PC-3 (cell line): ENCODE results near the gene PRPF6.

Source experiments
- EZH2 ChIP-seq: fragments of 300-600 bp; sonication (generic); IDR thresholded peaks from one replicate; pipeline ENCODE4 v1.6.1; 2017; ENCODE audit warnings: antibody characterized with exemption, mild to moderate bottlenecking, low read length; ENCODE audit not compliant: unreplicated experiment
- TF ChIP-seq, protein P1 (sequence below): fragments of 300-600 bp; sonication (generic); conservative IDR thresholded peaks from 2 replicates; pipeline ENCODE4 v1.5.1; 2017; ENCODE audit warnings: antibody characterized with exemption, low read depth, mild to moderate bottlenecking, low read length

DNA sequence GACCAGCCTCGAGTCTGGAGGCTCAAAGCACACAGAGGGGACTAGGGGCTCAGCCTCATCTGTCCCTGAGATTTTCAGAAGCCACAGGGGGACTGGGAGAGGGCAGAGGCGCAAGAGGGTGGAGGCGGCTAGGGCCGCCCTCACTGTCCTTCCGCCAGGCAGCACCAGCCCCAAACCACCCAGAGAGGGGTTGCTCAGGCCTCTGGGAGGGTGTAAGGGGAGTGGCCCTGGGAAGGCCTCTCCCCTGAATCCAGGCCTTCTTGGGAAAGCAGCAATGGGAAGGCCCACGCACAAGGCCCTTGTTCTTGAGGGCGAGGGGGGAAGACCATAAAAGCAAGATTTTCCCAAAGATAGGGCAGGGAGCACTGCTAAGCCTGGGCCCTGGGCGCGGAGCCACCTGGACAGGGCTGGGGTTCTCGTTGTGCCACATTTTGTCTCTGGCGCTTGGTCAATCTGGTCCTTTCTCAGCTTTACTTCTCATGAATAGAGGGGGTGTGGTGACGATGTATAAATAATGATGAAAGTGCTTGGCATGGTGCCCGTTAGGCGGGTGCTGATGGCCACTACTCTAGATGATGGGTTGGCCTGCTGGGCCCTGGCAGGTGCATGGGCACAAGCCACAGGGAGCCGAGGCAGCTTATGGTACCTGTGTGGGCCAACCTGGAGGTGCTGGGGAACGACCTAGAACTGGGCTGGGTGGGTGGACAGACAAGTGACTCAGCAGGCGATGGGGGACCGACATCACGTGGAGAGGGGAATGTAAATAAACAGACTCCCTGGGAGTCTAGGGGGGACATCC, 6.3 kb upstream of the PRPF6 start:
- no peak for TF ChIP-seq EZH2
- TF ChIP-seq, protein P1, sequence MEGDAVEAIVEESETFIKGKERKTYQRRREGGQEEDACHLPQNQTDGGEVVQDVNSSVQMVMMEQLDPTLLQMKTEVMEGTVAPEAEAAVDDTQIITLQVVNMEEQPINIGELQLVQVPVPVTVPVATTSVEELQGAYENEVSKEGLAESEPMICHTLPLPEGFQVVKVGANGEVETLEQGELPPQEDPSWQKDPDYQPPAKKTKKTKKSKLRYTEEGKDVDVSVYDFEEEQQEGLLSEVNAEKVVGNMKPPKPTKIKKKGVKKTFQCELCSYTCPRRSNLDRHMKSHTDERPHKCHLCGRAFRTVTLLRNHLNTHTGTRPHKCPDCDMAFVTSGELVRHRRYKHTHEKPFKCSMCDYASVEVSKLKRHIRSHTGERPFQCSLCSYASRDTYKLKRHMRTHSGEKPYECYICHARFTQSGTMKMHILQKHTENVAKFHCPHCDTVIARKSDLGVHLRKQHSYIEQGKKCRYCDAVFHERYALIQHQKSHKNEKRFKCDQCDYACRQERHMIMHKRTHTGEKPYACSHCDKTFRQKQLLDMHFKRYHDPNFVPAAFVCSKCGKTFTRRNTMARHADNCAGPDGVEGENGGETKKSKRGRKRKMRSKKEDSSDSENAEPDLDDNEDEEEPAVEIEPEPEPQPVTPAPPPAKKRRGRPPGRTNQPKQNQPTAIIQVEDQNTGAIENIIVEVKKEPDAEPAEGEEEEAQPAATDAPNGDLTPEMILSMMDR = no peak
